HG03135 (cell line): ENCODE measurements around the gene GATAD2B.
A peak's percentile ranks its signal among the peaks of the same experiment; 100 is the strongest.

Source experiments
- ATAC-seq: cut with Tn5 transposase; IDR thresholded peaks from one replicate; pipeline ENCODE4 v1.9.1; 2021; ENCODE audit warnings: mild to moderate bottlenecking, moderate library complexity; ENCODE audit not compliant: unreplicated experiment

Gene GATAD2B

GRCh38 chr1:153951801-153952200, 29.0 kb upstream of the GATAD2B start:
- no peak for ATAC-seq

- no peak for ATAC-seq
These were observed 28.4 kb upstream of the GATAD2B start for GRCh38 chr1:153951183-153951582.

GRCh38 chr1:153946622-153947241, 24.0 kb upstream of the GATAD2B start, which contains the start of gene DENND4B:
Gene DENND4B (minus strand): TSS chr1:153946718. CDS start chr1:153944374, 2,344 bp downstream.
- ATAC-seq: peak; percentile 59

GRCh38 chr1:153945795-153946621, 23.2 kb upstream of the GATAD2B start:
- peak; percentile 68 for ATAC-seq

- peak; percentile 2 for ATAC-seq
These were observed 22.5 kb upstream of the GATAD2B start for GRCh38 chr1:153945131-153945794.

GRCh38 chr1:153944827-153945117, 22.0 kb upstream of the GATAD2B start:
- no peak for ATAC-seq

- ATAC-seq: no peak
These were observed 21.4 kb upstream of the GATAD2B start for GRCh38 chr1:153944005-153944826.

GRCh38 chr1:153942766-153943549, 20.2 kb upstream of the GATAD2B start:
- ATAC-seq: no peak

GRCh38 chr1:153941826-153942725, 19.3 kb upstream of the GATAD2B start:
- no peak for ATAC-seq

GRCh38 chr1:153940756-153941155, 18.0 kb upstream of the GATAD2B start:
- no peak for ATAC-seq

GRCh38 chr1:153939476-153939875, 16.7 kb upstream of the GATAD2B start:
- no peak for ATAC-seq

- no peak for ATAC-seq
These were observed 16.2 kb upstream of the GATAD2B start for GRCh38 chr1:153938996-153939395.

- no peak for ATAC-seq
These were observed 14.6 kb upstream of the GATAD2B start for GRCh38 chr1:153937331-153937730.

- no peak for ATAC-seq
These were observed 13.4 kb upstream of the GATAD2B start for GRCh38 chr1:153936011-153936802.

GRCh38 chr1:153934746-153935145, 12.0 kb upstream of the GATAD2B start:
- ATAC-seq: no peak

- ATAC-seq: no peak
These were observed 11.2 kb upstream of the GATAD2B start for GRCh38 chr1:153933955-153934354.

- ATAC-seq: no peak
These were observed 10.7 kb upstream of the GATAD2B start for GRCh38 chr1:153933430-153933829.
